ENCODE measurements around the gene LRIF1. TPM values are rescaled to one million over a fixed set of nuclear protein-coding genes. Genes with fewer than 3 reads are reported as not detected.

LRIF1 gene
- total and polyA plus RNA-seq, 2 donors from 2014 or later = 5.2 to 12.3 TPM

GRCh38 chr1:110912784-110913183 lies 50.9 kb downstream of the LRIF1 start:
- DNase-seq = no peak
- no peaks in the 10 kb centered on the region for H3K27me3 ChIP-seq (ENCODE audit: control insufficient read depth, insufficient read depth, low read length)
- intact Hi-C loops (cut with DNase I) = no loop called here
- no peak overlapping the region for H3K4me3 ChIP-seq (ENCODE audit: low read length in 3 of 3)
- TF ChIP-seq CTCF (IDR thresholded peaks at IDR 0.05; ENCODE audit: borderline replicate concordance, extremely low read depth, insufficient read depth) = no peak
- H3K9me3 ChIP-seq (ENCODE audit: control insufficient read depth in 2 of 3, insufficient read depth in 1 of 3, low read length in 3 of 3) = peaks cover 0 to 14% (median 3%) of the 10 kb centered on the region in 3 donors
- no peaks in the 10 kb centered on the region for H3K36me3 ChIP-seq (ENCODE audit: control insufficient read depth in 2 of 3, insufficient read depth in 3 of 3, low read length in 3 of 3)
- no peak for FAIRE-seq
- no peak overlapping the region for H3K9ac ChIP-seq (ENCODE audit: low read length in 3 of 3)
- no peak overlapping the region for H3K27ac ChIP-seq (ENCODE audit: low read depth in 2 of 2, low read length in 2 of 2)
- no peaks in the 10 kb centered on the region for H3K4me1 ChIP-seq (ENCODE audit: control insufficient read depth in 2 of 3, insufficient read depth in 2 of 3, low read depth in 1 of 3, low read length in 3 of 3)

DNA sequence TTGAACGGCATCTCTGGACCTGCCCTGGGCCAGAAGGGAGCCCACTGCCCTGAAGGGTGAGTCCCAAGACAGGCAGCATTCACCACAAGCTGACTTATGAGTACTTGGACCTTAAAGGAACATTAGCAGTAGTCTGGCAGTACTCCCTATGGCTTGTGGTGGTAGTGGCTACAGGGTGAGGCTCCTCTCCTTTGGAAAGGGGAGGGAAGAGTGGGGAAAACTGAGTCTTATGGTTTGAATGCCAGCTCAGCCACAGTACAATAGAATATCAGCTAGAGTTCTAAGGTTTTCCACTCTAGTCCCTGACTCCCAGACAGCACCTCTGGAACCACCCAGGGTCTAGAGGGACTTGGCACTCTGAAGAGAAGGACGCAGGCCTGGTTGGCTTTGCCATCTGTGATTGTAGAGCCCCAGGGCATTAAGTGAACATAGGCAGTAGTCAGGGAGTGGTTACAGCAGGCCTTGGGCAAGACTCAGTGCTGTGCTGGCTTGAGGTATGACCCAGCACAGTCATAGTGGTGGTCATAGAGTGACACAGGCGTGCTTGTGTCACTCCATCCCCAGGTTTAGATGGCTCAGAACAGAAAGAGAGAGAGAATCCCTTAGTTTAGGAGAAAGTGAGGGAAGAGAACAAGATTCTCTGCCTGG lies 59.7 kb downstream of the LRIF1 start:
- DNase-seq (no peak), FAIRE-seq (no peak)
- H3K27me3 ChIP-seq (ENCODE audit: control insufficient read depth, insufficient read depth, low read length) = no peaks in the 10 kb centered on the region
- intact Hi-C loops (cut with DNase I) = no loop called here
- no peak overlapping the region for H3K9ac ChIP-seq (ENCODE audit: low read length in 3 of 3)
- H3K4me3 ChIP-seq (ENCODE audit: low read length in 3 of 3) = no peak overlapping the region
- H3K27ac ChIP-seq (ENCODE audit: low read depth in 2 of 2, low read length in 2 of 2) = no peak overlapping the region
- no peaks in the 10 kb centered on the region for H3K4me1 ChIP-seq (ENCODE audit: control insufficient read depth in 2 of 3, insufficient read depth in 2 of 3, low read depth in 1 of 3, low read length in 3 of 3)
- H3K9me3 ChIP-seq (ENCODE audit: control insufficient read depth in 2 of 3, insufficient read depth in 1 of 3, low read length in 3 of 3) = no peaks in the 10 kb centered on the region
- no peaks in the 10 kb centered on the region for H3K36me3 ChIP-seq (ENCODE audit: control insufficient read depth in 2 of 3, insufficient read depth in 3 of 3, low read length in 3 of 3)
- TF ChIP-seq CTCF (IDR thresholded peaks at IDR 0.05; ENCODE audit: borderline replicate concordance, extremely low read depth, insufficient read depth) = no peak

GRCh38 chr1:110902820-110903463 lies 60.8 kb downstream of the LRIF1 start:
- Histone ChIP-seq H3K36me3 (ENCODE audit: control insufficient read depth in 2 of 3, insufficient read depth in 3 of 3, low read length in 3 of 3) (no peaks in the 10 kb centered on the region), H3K27ac (ENCODE audit: low read depth in 2 of 2, low read length in 2 of 2) (no peak overlapping the region), H3K4me1 (ENCODE audit: control insufficient read depth in 2 of 3, insufficient read depth in 2 of 3, low read depth in 1 of 3, low read length in 3 of 3) (no peaks in the 10 kb centered on the region), H3K4me3 (ENCODE audit: low read length in 3 of 3) (no peak overlapping the region), H3K9ac (ENCODE audit: low read length in 3 of 3) (no peak overlapping the region), H3K9me3 (ENCODE audit: control insufficient read depth in 2 of 3, insufficient read depth in 1 of 3, low read length in 3 of 3) (no peaks in the 10 kb centered on the region), H3K27me3 (ENCODE audit: control insufficient read depth, insufficient read depth, low read length) (no peaks in the 10 kb centered on the region)
- intact Hi-C loops (cut with DNase I) = no loop called here
- TF ChIP-seq CTCF (IDR thresholded peaks at IDR 0.05; ENCODE audit: borderline replicate concordance, extremely low read depth, insufficient read depth) = no peak
- FAIRE-seq (no peak), DNase-seq (no peak)

All from kidney (tissue), 14 donors.